Measurements from ENCODE around the gene PITPNM3. TPM values are rescaled to one million over a fixed set of nuclear protein-coding genes. Genes with fewer than 3 reads are reported as not detected.

Gene PITPNM3
- total RNA-seq, 1 donor from 2014 or later: 4.3 TPM

DNA sequence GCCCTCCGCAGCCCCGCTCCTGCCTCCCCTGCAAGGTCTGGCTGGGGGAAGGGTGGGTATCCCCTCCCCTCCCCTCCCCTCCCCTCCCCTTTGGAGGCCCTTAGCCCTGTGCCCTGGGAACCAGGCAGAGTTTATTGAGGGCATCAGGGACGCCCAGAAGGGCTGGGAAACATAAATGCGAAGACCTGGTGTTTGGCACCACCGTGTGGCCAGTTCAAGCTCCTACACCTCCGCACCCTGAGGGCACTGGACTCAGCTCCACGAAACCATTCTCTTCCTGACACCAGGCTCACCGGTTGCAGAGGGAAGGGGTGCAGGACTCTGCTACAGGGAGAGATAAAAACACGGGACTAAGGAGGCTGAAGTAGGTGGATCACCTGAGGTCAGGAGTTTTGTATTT is 120.4 kb downstream of the PITPNM3 start:
- no peak overlapping the region for H3K27ac Mint-ChIP-seq
- no peaks in the 10 kb centered on the region for H3K9me3 Mint-ChIP-seq
- H3K27me3 Mint-ChIP-seq: peaks cover 14% of the 10 kb centered on the region
- no peaks in the 10 kb centered on the region for H3K36me3 Mint-ChIP-seq
- TF ChIP-seq, protein P1, sequence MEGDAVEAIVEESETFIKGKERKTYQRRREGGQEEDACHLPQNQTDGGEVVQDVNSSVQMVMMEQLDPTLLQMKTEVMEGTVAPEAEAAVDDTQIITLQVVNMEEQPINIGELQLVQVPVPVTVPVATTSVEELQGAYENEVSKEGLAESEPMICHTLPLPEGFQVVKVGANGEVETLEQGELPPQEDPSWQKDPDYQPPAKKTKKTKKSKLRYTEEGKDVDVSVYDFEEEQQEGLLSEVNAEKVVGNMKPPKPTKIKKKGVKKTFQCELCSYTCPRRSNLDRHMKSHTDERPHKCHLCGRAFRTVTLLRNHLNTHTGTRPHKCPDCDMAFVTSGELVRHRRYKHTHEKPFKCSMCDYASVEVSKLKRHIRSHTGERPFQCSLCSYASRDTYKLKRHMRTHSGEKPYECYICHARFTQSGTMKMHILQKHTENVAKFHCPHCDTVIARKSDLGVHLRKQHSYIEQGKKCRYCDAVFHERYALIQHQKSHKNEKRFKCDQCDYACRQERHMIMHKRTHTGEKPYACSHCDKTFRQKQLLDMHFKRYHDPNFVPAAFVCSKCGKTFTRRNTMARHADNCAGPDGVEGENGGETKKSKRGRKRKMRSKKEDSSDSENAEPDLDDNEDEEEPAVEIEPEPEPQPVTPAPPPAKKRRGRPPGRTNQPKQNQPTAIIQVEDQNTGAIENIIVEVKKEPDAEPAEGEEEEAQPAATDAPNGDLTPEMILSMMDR (conservative IDR thresholded peaks at IDR 0.05): peak; percentile 87
- no peak for DNase-seq (ENCODE audit: extremely low spot score, unreplicated experiment)
- H3K4me3 Mint-ChIP-seq: no peak overlapping the region
- peaks cover 11% of the 10 kb centered on the region for H3K4me1 Mint-ChIP-seq (ENCODE audit: unreplicated experiment)

DNA sequence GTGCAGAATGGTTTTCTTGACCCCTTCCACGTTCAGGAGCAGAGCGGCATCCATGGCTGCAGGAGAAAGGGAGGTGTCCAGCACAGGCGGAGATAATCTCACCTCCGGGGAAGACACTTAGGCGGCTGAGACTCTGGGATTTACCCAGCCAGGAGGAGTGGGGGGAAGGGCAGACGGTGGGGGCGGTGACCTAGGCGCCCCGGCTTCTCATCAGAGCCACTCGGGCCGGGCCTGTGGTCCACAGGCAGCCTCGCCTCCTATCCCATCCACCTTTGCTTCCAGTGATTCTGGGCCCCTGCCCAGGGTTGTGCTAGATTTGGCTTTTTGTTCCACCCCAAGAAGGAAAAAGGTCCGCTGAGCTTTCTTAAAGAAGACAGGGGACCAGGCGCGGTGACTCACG is 121.3 kb downstream of the PITPNM3 start, which contains the start of gene AIPL1:
AIPL1 (minus strand) TSS at position 71 of the 400 bp plus-strand sequence; CDS start at position 54, 17 bp downstream.
- Mint-ChIP-seq H3K27ac (no peak within 1 kb of the TSS), H3K27me3 (peaks cover 14% of the 10 kb centered on the region), H3K36me3 (no peaks in the 10 kb centered on the region), H3K9me3 (no peaks in the 10 kb centered on the region), H3K4me1 (ENCODE audit: unreplicated experiment) (peaks cover 8% of the 10 kb centered on the region), H3K4me3 (no peak within 1 kb of the TSS)
- no peak for DNase-seq (ENCODE audit: extremely low spot score, unreplicated experiment)
- TF ChIP-seq, protein P1 (conservative IDR thresholded peaks at IDR 0.05): no peak

DNA sequence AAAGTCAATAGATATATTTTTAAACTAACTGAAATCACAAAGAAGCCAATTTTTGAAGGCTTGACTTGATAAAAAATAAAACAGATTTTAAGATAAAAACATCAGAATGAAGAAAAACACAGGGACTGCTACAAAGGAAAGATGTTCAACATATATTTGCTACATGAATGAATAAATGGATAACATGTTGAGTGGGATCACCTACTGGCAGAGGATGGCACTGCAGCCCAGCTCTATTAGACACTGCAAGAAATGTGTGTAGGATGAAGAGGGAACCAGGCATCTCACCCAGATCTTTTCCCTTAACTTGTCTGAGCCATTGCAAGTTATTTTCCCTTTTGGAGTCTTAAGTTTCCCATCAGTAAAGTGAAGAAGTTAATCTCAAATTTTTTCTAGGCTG is 125.6 kb downstream of the PITPNM3 start:
- H3K9me3 Mint-ChIP-seq: peaks cover 5% of the 10 kb centered on the region
- H3K36me3 Mint-ChIP-seq: no peaks in the 10 kb centered on the region
- no peak overlapping the region for H3K27ac Mint-ChIP-seq
- H3K4me1 Mint-ChIP-seq (ENCODE audit: unreplicated experiment): no peaks in the 10 kb centered on the region
- no peak overlapping the region for H3K4me3 Mint-ChIP-seq
- H3K27me3 Mint-ChIP-seq: peaks cover 3% of the 10 kb centered on the region
- TF ChIP-seq, protein P1 (conservative IDR thresholded peaks at IDR 0.05): peak; percentile 69
- no peak for DNase-seq (ENCODE audit: extremely low spot score, unreplicated experiment)

DNA sequence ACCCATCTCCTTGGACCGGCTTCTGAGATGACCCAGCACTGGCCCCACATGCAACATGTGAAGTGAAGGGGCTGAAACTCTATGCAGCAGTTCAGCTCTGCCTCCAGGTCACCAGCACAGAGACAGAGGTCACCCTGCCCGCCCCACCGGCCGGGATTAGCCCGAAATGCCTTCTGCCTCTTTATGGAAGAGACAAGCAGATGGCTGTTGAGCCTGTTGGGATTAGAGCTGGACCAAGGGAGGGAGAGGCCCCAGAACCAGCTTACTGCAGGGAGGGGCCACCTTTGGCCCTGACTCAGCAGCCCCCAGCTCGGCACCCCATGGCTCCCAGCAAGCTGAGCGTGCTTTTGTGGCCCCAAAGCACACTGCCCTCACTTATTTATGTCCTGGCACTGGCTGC is 127.1 kb downstream of the PITPNM3 start:
- Mint-ChIP-seq H3K27me3 (peaks cover 3% of the 10 kb centered on the region), H3K4me3 (no peak overlapping the region)

DNA sequence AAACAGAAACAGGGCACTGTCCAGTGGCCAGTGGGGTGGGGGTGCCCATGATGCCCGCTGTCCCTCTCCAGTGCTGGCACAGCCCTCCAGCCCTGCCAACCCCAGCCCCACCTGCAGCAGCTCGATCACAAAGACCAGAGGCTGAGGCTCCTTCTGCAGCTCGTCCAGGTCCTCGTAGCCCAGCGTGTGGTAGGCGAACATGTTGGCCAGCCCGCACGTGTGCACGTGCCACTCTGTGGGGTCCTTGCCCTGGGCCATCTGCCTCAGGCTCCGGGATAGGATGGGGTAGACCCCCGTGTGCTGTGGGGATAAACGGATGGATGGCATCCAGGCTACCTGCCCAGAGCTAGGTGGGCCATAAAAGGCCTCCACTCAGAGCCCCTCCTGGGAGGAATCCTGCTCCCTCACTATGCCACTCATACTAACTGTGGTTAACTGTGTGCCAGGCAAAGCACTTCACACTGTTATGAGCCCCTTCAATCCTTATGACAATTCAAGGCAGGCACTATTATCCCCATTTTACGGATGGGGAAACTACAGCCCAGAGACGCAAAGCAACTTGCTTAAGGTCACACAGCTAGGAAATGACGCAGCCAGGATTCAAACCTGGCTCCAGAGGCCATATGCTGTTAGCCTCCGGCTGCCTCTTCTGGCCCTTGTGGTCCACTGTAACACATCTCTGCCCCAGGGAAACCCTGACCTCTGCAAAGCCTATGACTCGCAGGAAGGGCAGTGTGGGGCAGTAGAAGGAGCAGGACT is 128.0 kb downstream of the PITPNM3 start:
- peaks cover 3% of the 10 kb centered on the region for H3K27me3 Mint-ChIP-seq
- no peak overlapping the region for H3K4me3 Mint-ChIP-seq
- no peaks in the 10 kb centered on the region for H3K36me3 Mint-ChIP-seq
- H3K9me3 Mint-ChIP-seq: peaks cover 5% of the 10 kb centered on the region
- no peaks in the 10 kb centered on the region for H3K4me1 Mint-ChIP-seq (ENCODE audit: unreplicated experiment)
- TF ChIP-seq, protein P1 (conservative IDR thresholded peaks at IDR 0.05): no peak
- no peak overlapping the region for H3K27ac Mint-ChIP-seq
- no peak for DNase-seq (ENCODE audit: extremely low spot score, unreplicated experiment)

More for the DNA sequence above, 127.1 kb downstream of the PITPNM3 start:
- H3K4me1 Mint-ChIP-seq (ENCODE audit: unreplicated experiment): no peaks in the 10 kb centered on the region
- H3K9me3 Mint-ChIP-seq: peaks cover 5% of the 10 kb centered on the region
- no peak for DNase-seq (ENCODE audit: extremely low spot score, unreplicated experiment)
- TF ChIP-seq, protein P1 (conservative IDR thresholded peaks at IDR 0.05): no peak
- no peak overlapping the region for H3K27ac Mint-ChIP-seq
- no peaks in the 10 kb centered on the region for H3K36me3 Mint-ChIP-seq
